NCI-H1417 (cell line): Measurements from ENCODE around the gene BICD2.
A peak's percentile ranks its signal among the peaks of the same experiment; 100 is the strongest.

Source experiments
- DNase-seq, 3 experiments: peaks; one replicate each; lab custom pipeline; 2025; lab: John Stamatoyannopoulos, UW

BICD2 gene

DNA sequence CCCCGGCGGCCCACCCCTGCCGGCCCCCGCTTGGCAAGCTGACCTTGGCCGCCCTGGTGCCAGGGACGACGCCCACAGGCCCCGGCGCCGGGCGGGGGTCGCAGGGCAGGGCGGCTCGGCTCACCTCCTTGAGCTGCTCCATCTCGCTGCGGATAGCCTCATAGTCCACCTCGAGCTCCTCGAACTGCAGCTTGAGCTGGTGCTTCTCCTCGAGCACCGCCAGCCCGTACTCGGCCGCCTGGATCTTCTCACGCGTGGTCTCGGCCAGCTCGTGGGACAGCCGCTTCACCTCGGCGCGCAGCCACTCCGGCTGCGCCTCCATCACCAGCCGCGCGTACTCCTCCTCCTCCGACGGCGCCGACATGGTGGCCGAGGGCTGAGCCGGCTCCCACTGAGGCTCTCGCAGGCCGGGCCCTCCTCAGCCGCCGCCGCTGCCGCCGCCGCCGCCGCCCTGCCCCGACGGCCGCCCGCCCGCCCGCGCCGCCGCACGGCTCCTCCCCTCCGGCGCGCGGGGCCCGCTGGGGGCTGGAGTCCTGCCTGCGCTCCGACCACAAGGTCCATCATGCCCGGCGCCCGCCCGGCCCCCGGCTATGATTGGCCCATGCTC is at the start of gene BICD2:
Gene BICD2 (minus strand): TSS at position 453 of the 607 bp plus-strand sequence. CDS start 89 bp downstream, at position 364.
- DNase-seq: no peak

DNA sequence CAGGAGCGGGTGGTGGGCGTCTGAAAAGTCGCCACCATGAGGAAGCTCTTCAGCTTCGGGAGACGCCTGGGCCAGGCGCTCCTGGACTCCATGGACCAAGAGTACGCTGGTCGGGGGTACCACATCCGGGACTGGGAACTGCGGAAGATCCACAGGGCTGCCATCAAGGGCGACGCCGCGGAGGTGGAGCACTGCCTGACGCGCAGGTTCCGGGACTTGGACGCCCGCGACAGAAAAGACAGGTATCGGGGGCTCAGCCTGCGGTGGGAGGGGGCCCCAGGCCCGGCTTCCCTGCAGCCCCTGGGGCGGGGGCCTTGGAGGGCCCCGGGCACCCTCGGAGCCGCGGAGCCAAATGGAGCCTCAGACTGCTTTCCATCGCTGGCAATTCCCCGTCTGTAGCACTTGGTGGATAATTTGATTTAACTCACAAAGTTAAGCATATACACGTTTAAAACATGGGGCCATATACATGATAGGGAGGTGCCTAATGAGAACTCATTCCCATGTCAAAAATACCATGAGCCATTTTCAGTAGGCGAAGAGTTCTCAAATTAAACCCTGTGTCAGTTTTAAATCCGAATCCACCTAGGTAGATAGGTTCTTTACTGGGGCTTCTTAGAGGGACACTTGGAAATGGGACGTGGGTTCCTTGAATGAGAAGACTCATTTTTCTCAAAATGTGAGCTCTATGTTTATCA is 45.1 kb upstream of the BICD2 start:
- peak in 2 of 3 experiments; percentile 41 to 52 for DNase-seq

DNA sequence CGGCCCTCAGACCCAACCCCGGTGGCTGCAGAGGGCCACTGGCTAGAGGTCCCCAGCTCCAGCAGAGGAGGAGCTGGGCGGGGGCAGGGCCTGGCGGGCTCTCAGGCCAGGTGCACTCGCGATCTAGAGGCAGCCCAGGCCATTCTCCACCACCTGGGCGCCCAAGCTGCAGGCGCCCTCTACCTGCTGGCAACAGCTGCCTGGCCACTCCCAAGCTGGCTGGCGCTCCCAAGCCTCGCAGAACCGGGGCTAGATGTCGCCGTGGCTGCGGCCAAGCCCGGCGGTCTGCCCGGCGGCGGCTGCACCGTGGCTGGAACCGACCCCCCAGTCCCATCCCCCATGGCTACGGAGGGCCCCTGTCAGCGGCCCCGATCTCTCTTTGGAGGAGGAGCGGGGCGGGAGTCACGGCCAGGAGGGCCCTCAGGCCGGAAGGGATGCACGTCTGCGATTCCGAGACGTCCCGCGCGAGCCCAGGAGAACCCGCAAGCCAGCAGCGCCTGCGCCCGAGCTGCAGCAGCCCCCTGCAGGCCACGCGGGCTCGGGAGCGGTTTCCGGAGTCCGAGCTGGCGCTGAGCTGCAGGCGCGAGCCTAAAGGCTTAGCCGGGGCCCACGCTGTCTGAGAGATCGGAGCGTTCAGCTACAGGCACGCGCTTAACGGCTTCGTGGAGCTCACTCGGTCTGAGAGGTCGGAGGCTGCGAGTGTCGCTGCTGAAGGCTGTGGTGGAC is 44.3 kb upstream of the BICD2 start:
- peak; percentile 58 to 90 (median 87) for DNase-seq

DNA sequence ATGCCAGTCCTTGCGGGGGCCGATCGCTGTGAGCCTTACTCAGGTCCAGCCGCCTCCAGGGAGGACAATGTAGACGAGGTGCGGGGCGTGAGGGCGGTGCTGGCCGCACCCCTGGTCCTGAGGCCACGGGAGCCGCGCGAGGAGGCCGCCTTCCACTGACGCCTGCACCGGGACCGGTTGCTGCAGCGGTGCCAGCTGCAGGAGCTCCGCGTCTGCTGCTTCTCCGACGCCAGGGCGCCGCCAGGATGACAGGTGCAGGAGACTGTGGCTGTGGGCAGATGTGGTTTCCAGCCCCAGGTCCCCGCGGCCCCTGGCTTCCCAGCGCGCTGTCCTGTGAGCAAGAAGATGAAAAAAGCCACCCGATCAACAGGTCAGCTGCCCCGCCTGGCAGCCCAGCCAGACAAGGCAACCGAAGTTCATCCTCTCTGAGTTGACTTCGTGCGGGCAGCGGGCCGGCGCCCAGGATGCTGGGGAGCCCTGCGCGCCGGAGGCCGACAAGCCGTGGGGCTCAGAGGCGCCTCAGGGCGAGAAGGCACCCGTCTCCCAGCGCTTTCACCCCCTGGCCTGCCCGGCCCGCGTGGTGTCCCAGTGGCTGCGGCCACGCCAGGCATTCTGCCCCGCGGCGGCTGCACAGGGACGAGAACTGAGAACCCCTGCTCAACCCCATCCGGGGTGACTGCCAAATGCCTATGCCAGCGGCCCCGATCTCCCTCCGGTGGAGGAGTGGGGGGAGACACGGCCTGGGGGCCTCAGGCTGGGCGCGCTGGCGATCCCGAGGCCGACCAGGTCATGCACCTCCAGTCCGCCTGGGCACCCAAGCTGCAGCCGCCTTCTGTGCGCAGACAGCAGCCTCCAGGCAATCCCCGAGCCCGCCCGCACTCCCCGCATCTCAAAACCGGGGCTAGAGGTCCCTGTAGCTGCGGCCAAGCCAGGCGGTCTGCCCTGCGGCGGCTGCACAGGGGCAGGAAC is 43.4 kb upstream of the BICD2 start:
- peak; percentile 47 to 79 (median 73) for DNase-seq

DNA sequence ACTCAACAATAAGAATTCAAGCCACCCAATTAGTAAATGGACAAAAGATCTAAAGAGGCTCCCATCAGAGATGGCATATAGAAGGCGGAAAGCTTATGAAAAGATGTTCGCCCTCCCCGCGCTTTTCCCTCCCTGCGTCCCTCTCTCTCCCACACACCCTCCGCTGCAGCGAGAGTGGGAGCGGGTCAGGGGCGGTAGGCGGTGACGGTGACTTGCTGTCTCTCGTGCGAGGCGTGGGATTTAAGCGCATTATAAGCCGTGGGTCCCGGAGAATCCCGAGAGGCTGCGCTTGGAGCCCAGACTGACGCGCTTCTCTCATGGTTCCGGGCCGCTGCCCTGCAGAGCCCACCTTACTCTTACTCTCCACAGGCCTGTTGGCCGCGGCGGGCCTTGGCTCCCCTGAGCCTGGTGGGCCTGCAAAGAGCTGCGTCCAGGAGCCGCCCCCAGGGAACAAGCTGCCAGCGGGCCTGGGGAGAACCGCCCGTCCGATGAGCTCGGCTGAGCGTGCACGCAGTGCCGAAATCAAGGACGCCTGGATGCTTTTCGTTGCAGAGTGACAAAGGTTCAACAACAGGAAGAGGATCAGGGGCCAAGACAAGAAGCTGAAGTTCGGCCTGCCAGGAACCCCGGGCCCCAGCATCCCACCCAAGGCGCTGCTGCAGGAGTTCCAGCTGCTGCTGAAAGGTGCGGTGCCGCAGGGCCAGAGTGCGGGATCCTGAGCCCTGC is 42.6 kb upstream of the BICD2 start:
- DNase-seq: peak in 2 of 3 experiments; percentile 73

DNA sequence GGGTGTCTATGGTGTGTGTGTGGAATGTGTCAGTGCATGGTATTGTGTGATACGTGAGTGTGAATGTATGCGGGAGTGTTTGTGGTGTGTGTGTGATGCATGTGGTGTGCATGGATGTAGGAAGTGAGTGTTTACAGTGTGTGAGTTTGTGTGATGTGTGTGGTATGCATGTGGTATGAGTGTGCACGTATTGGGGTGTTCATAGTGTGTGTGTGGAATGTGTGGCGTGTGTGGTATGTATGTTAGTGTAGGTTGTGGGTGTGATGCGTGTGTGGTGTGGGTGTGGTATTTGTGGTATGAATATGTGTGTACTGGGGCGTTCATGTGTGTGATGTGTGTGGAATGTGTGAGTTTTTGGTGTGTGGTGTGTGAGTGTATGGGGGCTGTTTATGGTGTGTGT is 40.1 kb upstream of the BICD2 start:
- DNase-seq: no peak

DNA sequence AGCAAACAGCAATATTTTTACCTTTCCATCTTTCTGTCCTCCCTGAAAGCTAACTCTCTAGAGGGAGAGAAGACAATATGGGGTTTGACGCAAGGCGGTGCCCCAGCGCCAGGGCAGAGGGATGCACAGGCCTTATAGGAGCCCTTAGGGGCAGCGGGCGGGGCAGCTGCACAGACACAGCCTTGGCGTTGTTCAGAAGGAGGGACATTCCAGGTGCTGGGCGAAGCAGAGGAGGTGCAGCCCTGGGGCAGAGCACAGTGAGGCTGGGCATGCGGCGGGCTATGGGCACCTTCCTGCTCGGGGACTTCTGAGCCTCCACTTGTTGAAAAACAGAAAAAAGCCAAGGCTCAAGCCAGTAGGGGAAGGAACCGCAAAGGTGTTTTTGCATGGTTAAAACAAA is 33.7 kb upstream of the BICD2 start:
- DNase-seq: no peak

DNA sequence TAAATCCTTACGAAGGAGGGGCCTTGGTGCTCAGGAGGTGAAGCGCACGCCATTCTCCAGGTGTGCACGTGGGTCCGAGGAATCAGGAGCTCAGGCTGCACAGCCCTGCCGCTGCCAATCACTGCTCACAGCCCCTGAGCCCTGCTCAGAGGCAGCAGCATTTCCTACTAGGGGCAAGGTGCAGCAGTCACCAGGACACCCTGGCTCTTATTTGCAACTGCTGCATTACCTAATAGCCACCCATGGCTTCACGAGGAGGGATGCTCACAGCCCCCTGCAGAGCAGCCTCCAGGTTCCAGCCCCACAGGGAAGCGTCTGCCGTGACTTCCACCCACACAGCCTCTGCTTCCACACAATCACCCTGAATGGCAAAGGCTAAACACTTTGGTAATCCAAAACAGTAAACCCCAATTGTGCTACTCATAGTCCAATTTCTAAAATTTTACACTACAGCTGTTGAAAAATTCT is 31.7 kb upstream of the BICD2 start:
- peak in 2 of 3 experiments; percentile 19 to 52 for DNase-seq

DNA sequence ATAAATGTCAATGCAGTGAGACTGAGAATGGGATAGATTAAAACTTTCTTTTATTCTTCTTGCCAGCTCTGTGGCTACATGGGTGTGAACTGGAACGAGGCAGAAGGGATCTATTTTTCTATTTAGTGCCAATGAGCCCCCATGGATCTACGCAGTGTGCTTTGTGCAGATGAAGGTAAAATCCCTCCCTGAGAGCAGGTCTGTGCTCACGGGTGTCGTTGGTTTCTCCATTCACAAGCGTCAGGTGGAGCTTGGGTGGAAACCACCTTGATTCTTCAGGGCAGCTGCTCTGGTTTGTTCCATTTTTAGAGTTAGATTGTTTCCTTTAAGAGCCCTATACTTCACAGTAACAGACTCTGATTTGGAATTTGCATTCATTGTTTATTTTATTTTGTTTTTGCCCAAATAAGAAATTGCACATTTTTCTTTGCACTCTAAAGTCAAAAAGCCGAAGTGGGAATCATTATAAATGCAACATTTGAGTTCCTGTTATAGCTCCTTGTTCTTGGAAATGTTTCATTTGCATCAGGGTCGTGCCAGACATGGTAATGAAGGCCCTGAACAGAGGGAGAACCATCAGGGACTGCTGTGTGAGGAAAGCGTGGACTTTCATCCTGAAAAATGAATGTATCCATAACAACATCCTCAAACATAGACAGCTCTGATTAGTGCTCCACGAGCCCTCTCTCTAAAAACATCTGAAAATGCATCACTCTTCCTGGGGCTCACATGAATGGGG is 31.1 kb upstream of the BICD2 start:
- DNase-seq: no peak

DNA sequence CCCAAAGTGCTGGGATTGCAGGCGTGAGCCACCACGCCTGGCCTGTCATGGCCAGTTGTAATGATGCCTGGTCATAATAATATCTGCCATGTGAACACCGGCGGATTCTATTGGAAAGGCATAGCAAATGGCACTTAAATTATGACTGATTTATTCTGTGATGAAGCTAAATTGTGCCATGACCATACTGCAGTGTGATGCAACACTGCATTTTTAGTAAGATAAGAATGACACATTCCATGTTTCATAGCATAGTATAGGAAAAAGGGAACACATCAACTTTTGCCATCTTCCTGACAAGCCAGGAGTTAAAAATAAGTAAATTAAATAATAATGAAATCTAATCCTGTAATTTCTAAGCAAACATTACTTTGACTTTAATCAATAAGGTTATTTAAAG is 30.4 kb upstream of the BICD2 start:
- no peak for DNase-seq

DNA sequence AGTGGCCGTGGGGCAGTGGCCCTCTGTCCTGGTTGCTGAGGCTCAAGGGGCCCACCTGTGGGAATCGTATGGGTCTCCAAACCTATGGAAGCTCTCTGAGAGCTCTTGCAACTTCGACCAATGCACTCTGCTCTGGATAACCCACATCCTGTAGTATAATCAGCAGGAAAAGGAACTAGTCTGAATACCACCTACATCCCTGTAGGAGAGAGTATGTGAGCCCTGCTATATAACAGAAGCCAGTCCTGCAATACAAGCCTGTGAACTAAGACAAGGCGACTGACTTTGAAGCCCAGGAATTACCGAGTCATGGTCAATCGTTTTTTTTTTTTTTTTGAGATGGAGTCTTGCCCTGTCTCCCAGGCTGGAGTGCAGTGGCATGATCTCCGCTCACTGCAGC is 29.8 kb upstream of the BICD2 start:
- DNase-seq: no peak

DNA sequence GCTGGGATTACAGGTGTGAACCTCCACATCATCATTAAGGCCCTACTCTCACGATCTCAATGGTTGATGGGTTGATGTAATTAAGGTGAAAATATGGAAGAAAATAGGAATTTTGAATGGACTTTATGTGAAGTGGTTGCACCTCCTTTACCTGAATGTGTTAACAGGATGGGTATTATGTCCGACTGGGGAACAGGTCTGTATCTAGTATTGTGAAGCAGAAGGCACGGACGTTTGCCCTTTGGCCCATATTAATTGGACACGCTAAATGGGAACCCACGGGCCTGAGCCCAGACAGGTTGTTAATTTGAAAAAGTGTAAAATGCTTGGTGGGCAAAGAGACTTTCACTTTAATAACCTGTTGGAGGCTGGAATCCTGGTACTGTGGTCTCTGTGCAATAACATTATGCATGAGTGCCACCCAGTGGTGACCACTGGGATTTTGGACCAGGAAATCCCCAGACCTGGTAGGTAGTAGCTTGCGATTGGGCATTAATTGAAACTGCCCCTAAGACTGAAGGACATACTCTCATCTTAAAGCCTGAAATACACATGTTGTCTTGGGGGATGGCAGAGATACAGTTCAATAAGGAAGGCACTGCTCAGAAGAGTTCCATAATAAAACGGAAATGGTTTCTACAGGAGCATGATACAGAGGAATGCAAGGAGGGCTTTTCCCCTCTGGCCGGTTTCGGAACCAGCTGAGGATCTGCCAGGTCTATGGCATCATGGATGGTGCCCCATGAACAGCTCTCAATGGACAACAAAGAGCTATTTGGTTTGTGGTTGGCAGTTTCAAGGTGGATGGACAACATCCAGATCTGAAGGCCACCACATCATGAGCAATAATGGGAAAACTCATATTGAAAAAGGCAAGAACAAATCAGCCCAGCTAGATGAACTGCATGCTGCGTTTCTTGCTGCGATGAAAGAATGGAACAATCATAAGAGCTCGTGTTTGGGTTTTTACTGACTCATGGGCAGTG is 26.2 kb upstream of the BICD2 start:
- peak; percentile 66 to 91 (median 77) for DNase-seq

DNA sequence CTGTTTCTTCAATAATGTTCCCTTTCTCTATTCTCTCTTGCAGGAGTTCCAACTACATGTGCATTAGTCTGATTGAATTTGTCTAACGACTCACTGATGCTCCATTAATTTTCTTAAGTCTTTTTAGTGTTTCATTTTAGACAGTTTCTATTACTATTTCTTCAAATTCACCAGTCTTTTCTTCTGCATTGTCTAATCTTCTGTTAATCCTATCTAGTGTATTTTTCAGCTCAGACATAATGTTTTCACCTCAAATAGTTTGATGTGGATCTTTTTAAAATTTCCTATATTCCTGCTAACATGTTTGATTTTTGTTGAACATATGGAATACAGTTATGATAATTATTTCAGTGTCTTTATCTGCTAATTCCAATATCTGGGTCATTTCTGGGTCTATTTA is 21.7 kb upstream of the BICD2 start:
- DNase-seq: no peak

DNA sequence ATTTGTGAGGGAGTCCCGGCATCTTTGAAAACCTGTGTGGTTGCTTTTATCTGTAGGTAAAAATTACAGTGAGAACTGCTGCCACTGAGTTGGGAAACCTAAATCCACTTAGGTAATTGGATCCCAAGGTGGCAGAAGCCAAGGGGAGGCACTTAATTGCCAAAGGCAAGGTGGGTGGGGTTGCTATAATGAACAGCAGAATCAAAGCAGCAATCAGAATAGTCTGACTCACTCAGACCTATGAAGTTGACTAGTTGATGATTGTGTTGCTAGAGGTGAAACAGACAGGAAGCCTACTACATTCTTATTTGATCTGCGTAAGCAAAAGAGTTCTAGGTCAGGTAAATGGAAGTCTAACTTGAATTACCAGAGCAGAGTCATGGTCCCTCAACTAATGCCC is 17.3 kb upstream of the BICD2 start:
- DNase-seq: no peak

DNA sequence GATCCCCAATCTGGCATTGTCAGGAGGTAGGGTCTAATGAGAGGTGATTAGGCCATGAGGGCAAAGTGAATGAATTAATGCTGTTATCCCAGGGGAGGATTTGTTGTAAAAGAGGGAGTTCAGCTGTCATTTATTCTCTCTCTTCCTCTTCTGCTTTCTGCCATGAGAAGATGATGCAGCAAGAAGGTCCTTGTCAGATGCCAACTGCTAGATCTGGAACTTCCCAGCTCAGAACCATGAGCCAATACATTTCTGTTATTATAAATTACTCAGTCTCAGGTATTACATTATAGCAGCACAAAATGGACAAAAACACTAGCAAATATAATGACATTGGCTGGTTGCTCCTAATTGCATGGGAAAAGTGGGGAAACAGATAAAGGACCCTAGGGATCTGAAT is 15.6 kb upstream of the BICD2 start:
- no peak for DNase-seq

DNA sequence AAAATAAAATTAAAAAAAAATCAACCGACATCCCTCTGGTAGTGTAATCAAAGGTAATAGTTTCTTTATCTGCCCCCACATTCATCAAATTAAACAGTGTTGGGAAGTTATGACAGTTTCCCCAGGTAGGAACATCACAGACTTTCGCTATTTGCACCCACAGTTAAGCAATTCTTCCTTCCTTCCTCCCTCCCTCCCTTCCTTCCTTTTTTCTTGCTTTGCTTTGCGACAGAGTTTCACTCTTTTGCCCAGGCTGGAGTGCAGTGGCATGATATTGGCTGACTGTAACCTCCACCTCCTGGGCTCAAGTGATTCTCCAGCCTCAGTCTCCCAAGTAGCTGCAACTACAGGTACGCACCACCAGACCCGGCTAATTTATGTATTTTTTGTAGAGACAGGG is 10.8 kb upstream of the BICD2 start:
- DNase-seq: no peak

DNA sequence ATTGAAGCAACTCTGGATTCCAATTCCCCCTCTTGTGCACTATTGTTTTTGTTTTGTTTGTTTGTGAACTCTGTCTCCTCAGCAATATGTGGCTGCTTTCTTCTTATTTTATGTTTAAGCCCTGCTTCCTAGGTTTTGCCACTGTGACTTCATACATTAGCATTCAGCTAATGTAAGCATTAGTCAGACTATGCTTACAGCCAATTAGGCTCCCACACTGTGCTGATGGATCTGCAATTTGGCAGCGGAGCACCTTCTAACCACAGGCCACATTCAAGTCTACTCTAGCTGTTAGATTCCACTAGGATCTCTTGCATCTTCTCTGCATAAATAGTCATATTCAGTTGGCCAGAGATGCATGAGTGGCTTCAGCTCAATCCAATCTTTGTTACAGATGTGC is 9.6 kb upstream of the BICD2 start:
- DNase-seq: no peak

DNA sequence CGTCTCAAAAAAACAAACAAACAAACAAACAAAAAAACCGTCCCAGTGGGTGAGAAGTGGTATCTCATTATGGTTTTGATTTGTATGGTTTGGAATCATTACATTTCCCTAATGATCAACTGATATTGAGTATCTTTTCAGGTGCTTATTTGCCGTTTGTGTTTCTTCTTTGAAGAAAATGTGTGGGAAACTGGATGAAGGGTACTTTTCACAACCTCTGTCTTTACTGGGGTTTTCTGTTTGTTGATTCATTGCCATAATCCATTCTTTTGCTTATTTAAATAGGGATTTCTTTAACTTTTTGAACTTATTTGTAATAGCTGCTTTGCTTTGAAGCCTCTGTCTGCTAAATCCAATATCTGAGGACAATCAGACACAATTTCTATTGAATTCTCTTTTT is 9.2 kb upstream of the BICD2 start:
- no peak for DNase-seq

DNA sequence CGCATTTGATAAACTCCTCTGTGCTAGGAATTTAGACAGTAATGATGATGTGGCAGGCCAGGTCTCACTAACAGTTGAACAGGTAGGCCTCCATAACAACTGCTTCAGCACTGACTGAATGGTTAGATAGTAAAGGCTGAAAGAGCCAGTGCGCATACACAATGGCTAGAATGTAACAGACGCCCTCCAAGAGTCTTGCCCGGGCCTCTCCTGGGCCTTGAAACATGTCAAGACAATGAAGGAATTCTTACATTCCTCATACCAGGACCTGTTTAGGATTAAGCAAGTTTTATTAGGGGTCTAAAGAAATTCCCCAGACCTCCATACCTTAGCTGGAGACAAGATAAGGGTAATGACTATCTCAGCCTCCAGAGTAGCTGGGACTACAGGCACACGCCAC is 6.7 kb upstream of the BICD2 start:
- DNase-seq: no peak
